ENCODE measurements around the gene USH2A. TPM values are rescaled to one million over a fixed set of nuclear protein-coding genes. Genes with fewer than 3 reads are reported as not detected.

Gene USH2A
- polyA plus RNA-seq, 1 donor from 2014 or later: not detected

- no peak overlapping the region for H3K4me3 Mint-ChIP-seq
- H3K9me3 Mint-ChIP-seq: no peaks in the 10 kb centered on the region
- H3K4me1 Mint-ChIP-seq: no peaks in the 10 kb centered on the region
- peaks cover 3% of the 10 kb centered on the region for H3K27me3 Mint-ChIP-seq
- H3K27ac Mint-ChIP-seq: no peak overlapping the region
- H3K36me3 Mint-ChIP-seq: peaks cover 2% of the 10 kb centered on the region
Measured at GRCh38 chr1:215636258-215636965, 786.8 kb downstream of the USH2A start.

DNA sequence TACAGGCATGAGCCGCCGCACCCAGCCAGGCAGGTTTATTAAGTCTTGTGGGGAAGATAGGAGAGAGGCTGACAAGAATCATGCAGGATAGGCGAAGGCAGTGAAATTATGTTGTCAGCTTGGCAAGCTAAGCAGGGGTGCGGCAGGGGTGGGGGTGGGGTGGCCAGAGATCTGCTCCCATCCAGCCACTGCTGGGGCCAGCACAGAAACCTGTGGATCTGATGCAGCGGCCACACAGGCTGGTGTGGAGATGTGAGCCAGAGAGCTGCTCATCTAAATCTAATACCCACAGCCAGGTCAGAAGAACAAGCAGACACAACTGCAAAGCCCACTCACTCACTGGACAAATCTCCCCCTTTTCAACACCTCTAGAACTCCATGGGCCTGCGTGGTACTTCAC is 787.4 kb downstream of the USH2A start:
- Mint-ChIP-seq H3K27ac (no peak overlapping the region), H3K36me3 (peaks cover 2% of the 10 kb centered on the region), H3K4me3 (no peak overlapping the region), H3K27me3 (peaks cover 3% of the 10 kb centered on the region), H3K4me1 (no peaks in the 10 kb centered on the region), H3K9me3 (no peaks in the 10 kb centered on the region)

DNA sequence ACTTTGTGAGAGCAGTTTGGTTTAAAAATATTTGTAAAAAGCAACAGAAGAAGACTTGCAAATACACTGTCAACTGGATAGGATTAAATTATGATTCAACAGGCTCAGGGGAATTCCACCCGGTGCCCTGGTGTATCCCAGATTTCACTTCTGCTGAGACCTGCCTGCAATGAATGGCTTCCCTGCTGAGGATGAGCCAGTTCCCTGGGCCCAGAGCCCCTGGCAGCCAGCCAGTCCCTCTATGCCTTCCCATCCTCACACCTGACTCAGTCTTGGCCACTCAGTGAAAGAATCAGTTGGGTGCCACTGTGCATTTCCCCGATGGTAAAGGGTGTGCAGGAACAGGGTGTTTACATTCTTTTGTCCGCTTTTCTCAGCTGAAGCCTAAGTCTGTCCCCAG is 791.8 kb downstream of the USH2A start:
- Mint-ChIP-seq H3K36me3 (no peaks in the 10 kb centered on the region), H3K27me3 (peaks cover 3% of the 10 kb centered on the region), H3K9me3 (no peaks in the 10 kb centered on the region), H3K4me1 (no peaks in the 10 kb centered on the region), H3K4me3 (no peak overlapping the region), H3K27ac (no peak overlapping the region)

GRCh38 chr1:215631040-215631439 is 792.2 kb downstream of the USH2A start:
- Mint-ChIP-seq H3K4me1 (no peaks in the 10 kb centered on the region), H3K27ac (no peak overlapping the region), H3K27me3 (peaks cover 3% of the 10 kb centered on the region), H3K36me3 (no peaks in the 10 kb centered on the region), H3K9me3 (no peaks in the 10 kb centered on the region), H3K4me3 (no peak overlapping the region)

DNA sequence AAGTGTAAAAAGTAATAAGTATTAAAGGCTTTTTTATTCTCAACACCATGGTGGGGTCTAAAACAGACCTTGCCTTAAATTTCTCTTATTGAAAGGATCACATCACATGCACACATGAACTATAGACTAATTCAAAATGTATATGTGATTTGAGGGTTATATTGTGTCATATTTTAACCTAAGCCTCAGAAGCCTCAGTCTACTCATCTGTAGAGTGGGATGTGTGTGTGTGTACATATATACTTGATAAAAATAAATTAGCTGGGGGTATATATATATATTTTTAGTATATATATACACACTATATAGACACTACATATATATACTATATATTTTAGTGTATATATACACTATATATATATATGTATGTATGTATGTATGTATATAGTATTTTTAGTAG is 797.3 kb downstream of the USH2A start:
- H3K27me3 Mint-ChIP-seq: no peaks in the 10 kb centered on the region
- H3K4me3 Mint-ChIP-seq: no peak overlapping the region
- H3K27ac Mint-ChIP-seq: no peak overlapping the region
- no peaks in the 10 kb centered on the region for H3K9me3 Mint-ChIP-seq
- H3K36me3 Mint-ChIP-seq: no peaks in the 10 kb centered on the region
- no peaks in the 10 kb centered on the region for H3K4me1 Mint-ChIP-seq

GRCh38 chr1:215623162-215623561 is 800.1 kb downstream of the USH2A start:
- H3K36me3 Mint-ChIP-seq: no peaks in the 10 kb centered on the region
- H3K4me1 Mint-ChIP-seq: no peaks in the 10 kb centered on the region
- no peaks in the 10 kb centered on the region for H3K9me3 Mint-ChIP-seq
- no peaks in the 10 kb centered on the region for H3K27me3 Mint-ChIP-seq
- no peak overlapping the region for H3K27ac Mint-ChIP-seq
- no peak overlapping the region for H3K4me3 Mint-ChIP-seq

DNA sequence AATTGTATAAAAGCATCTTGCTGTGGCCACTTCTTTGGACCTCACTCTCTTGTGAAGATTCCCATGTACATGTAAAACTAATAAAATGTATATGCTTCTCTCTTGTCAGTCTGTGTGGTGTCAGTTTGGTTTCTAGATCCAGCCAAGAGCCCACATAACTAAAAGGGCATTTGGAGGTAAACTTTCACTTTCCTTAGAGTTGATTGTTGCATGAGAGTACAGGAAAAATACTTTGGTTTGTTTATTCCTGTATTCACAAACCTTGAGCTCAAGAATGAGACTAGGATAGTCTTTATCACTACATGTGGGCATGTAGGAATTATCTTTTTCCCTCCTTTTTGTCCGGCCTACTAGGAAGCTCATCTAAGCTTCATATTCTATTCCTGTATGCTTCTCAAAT is 805.3 kb downstream of the USH2A start:
- no peaks in the 10 kb centered on the region for H3K4me1 Mint-ChIP-seq
- no peak overlapping the region for H3K4me3 Mint-ChIP-seq
- no peaks in the 10 kb centered on the region for H3K27me3 Mint-ChIP-seq
- peaks cover 1% of the 10 kb centered on the region for H3K36me3 Mint-ChIP-seq
- no peaks in the 10 kb centered on the region for H3K9me3 Mint-ChIP-seq
- no peak overlapping the region for H3K27ac Mint-ChIP-seq

- Mint-ChIP-seq H3K27me3 (no peaks in the 10 kb centered on the region), H3K36me3 (peaks cover 1% of the 10 kb centered on the region), H3K27ac (no peak overlapping the region), H3K4me1 (peaks cover 0 to 2% (median 0%) of the 10 kb centered on the region in 3 donors), H3K4me3 (no peak overlapping the region), H3K9me3 (no peaks in the 10 kb centered on the region)
Measured at GRCh38 chr1:215612391-215612790, 810.9 kb downstream of the USH2A start.

- no peak overlapping the region for H3K27ac Mint-ChIP-seq
- no peaks in the 10 kb centered on the region for H3K27me3 Mint-ChIP-seq
- H3K4me3 Mint-ChIP-seq: no peak overlapping the region
- H3K36me3 Mint-ChIP-seq: no peaks in the 10 kb centered on the region
- H3K4me1 Mint-ChIP-seq: peaks cover 0 to 2% (median 0%) of the 10 kb centered on the region in 3 donors
- H3K9me3 Mint-ChIP-seq: no peaks in the 10 kb centered on the region
Measured at GRCh38 chr1:215608646-215609045, 814.6 kb downstream of the USH2A start.

GRCh38 chr1:215607412-215607811 is 815.8 kb downstream of the USH2A start:
- Mint-ChIP-seq H3K4me3 (no peak overlapping the region), H3K36me3 (no peaks in the 10 kb centered on the region), H3K4me1 (peaks cover 0 to 2% (median 0%) of the 10 kb centered on the region in 3 donors), H3K27me3 (no peaks in the 10 kb centered on the region), H3K27ac (no peak overlapping the region), H3K9me3 (no peaks in the 10 kb centered on the region)

GRCh38 chr1:215606564-215607168 is 816.6 kb downstream of the USH2A start:
- Mint-ChIP-seq H3K9me3 (no peaks in the 10 kb centered on the region), H3K36me3 (no peaks in the 10 kb centered on the region), H3K27ac (no peak overlapping the region), H3K4me3 (no peak overlapping the region), H3K4me1 (no peaks in the 10 kb centered on the region), H3K27me3 (no peaks in the 10 kb centered on the region)

- Mint-ChIP-seq H3K27ac (no peak overlapping the region), H3K4me1 (no peaks in the 10 kb centered on the region), H3K27me3 (no peaks in the 10 kb centered on the region), H3K9me3 (no peaks in the 10 kb centered on the region), H3K36me3 (no peaks in the 10 kb centered on the region), H3K4me3 (no peak overlapping the region)
Measured at GRCh38 chr1:215606036-215606435, 817.2 kb downstream of the USH2A start.

- Mint-ChIP-seq H3K4me3 (no peak overlapping the region), H3K36me3 (no peaks in the 10 kb centered on the region), H3K4me1 (no peaks in the 10 kb centered on the region), H3K27ac (no peak overlapping the region), H3K9me3 (no peaks in the 10 kb centered on the region), H3K27me3 (no peaks in the 10 kb centered on the region)
Measured at GRCh38 chr1:215605011-215605621, 818.1 kb downstream of the USH2A start.

- Mint-ChIP-seq H3K36me3 (peaks cover 2% of the 10 kb centered on the region), H3K4me3 (no peak overlapping the region), H3K27ac (no peak overlapping the region), H3K4me1 (no peaks in the 10 kb centered on the region), H3K9me3 (no peaks in the 10 kb centered on the region), H3K27me3 (no peaks in the 10 kb centered on the region)
Measured at GRCh38 chr1:215603319-215603718, 819.9 kb downstream of the USH2A start.

- Mint-ChIP-seq H3K27me3 (no peaks in the 10 kb centered on the region), H3K4me1 (no peaks in the 10 kb centered on the region), H3K27ac (no peak overlapping the region), H3K9me3 (no peaks in the 10 kb centered on the region), H3K36me3 (peaks cover 2% of the 10 kb centered on the region), H3K4me3 (no peak overlapping the region)
Measured at GRCh38 chr1:215601276-215601675, 822.0 kb downstream of the USH2A start.

DNA sequence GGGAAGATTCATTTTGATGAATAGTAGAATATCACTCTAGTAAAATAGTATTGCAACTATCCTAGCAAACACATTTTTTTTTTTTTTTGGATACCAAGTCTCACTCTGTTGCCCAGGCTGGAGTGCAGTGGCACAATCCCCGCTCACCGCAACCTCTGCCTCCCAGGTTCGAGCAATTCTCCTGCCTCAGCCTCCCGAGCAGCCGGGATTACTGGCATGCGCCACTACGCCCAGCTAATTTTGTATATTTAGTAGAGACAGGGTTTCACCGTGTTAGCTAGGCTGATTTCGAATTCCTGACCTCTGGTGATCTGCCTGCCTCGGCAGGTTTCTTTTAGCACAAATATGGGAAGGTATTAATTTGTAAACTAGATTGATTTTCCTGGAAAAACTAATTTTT is 822.4 kb downstream of the USH2A start:
- Mint-ChIP-seq H3K9me3 (no peaks in the 10 kb centered on the region), H3K27ac (no peak overlapping the region), H3K4me1 (no peaks in the 10 kb centered on the region), H3K4me3 (no peak overlapping the region), H3K27me3 (no peaks in the 10 kb centered on the region), H3K36me3 (peaks cover 2% of the 10 kb centered on the region)
